ENCODE data around the gene MSH5.
"Not testable (repeated sequence)": the region's sequence is repeated elsewhere in the genome, so short reads cannot be mapped to it uniquely, and the experiment has no call there.

Gene MSH5

DNA sequence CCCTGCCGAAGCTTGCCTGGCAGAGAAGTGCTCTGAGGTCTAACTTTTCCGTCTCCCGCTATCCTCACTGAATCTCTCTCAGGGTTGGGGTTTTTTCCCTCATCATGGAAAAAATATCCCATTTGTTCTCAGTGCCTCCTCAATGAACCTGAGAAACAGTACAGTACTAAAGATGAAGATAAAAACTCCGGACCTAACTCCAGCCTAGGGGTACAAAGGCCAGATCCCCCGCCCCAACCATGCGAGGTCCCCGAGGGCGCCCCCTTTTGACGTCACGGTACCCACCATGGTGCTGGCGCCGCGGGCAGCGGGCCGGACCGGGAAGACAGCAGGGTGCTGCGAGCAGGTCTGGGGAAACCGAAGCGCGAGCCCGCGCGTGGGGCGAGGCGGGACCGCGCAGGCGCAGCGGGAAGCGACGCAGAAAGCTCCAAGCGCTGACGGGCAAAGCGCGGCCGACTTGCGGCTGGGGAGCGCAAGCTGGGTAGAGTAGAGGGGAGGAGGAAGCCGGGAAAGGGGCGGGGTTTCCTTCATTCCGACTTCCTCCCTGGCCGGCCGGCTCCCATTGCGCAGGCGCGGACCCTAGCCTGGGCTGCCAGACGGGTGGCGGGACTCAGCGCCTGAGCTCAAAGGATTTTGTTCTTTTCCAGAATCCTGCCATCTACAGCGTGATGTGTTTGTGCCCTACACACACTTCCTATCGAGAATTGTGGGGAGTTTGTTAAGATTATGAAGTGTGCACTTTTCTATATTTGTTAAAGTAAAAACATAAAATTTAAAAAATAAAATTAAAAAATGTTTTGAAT lies 66.9 kb downstream of the MSH5 start, which contains the start of gene LSM2:
Gene LSM2, minus strand, starts transcription at position 497 of the 803 bp plus-strand sequence. Its CDS starts 209 bp downstream, at position 288.
- TF ChIP-seq ZFX (IDR thresholded peaks at IDR 0.05) (peak; percentile 21; the same call in 1 of the 2 replicates), CTCF (conservative IDR thresholded peaks at IDR 0.05) (no peak)
- H3K27ac ChIP-seq, result peak within 1 kb of the TSS; percentile 89

DNA sequence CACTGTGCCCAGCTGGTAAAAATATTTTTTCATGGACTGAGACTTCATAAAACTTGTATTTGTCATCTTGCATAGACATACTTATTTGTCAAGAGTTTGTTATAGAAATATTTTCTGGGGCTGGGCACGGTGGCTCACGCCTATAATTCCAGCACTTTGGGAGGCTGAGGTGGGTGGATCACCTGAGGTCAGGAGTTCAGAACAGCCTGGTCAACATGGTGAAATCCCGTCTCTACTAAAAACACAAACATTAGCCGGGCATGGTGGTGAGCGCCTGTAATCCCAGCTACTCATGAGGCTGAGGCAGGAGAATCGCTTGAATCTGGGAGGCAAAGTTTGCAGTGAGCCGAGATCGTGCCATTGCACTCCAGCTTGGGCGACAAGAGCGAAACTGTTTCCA lies 68.8 kb downstream of the MSH5 start:
- not testable (repeated sequence) for H3K27ac ChIP-seq

- TF ChIP-seq CTCF (conservative IDR thresholded peaks at IDR 0.05), result no peak
- no peak for TF ChIP-seq ZFX (IDR thresholded peaks at IDR 0.05)
- no peak overlapping the region for H3K27ac ChIP-seq
Observed at GRCh38 chr6:31811645-31812044, 71.8 kb downstream of the MSH5 start.

Data from C4-2B (cell line).